SK-N-MC (cell line): Measurements from ENCODE around the gene SLC47A2.

Experiments used
- DNase-seq: peaks from one replicate; pipeline ENCODE4 v3.0.0-alpha.2; 2011; ENCODE audit warnings: low read depth, low spot score
- H3K27ac ChIP-seq: fragments of 200-600 bp; sonication (generic); 2 replicates; pipeline ENCODE4 v1.5.1; 2016; ENCODE audit warnings: mixed run types
- H3K36me3 ChIP-seq: fragments of 200-600 bp; sonication (generic); 2 replicates; pipeline ENCODE4 v1.6.1; 2017; ENCODE audit warnings: antibody characterized with exemption, low read length, mixed read lengths; ENCODE audit not compliant: insufficient read depth
- H3K4me3 ChIP-seq: fragments of 200-600 bp; sonication (generic); 2 replicates; pipeline ENCODE4 v1.5.1; 2016
- H3K9ac ChIP-seq: fragments of 200-600 bp; sonication (generic); 2 replicates; pipeline ENCODE4 v1.8.0; 2017; ENCODE audit warnings: mixed run types, mixed read lengths; ENCODE audit not compliant: insufficient read length
- H3K9me3 ChIP-seq: fragments of 200-600 bp; sonication (generic); 2 replicates; pipeline ENCODE4 v1.6.1; 2017; ENCODE audit warnings: low read depth, mild to moderate bottlenecking, antibody characterized with exemption, low read length, moderate library complexity, mixed read lengths
- EZH2 ChIP-seq: fragments of 200-600 bp; sonication (generic); IDR thresholded peaks from one replicate; pipeline ENCODE4 v1.6.1; 2017; ENCODE audit warnings: antibody characterized with exemption
- FOXP2 ChIP-seq: optimal IDR thresholded peaks from 2 replicates; pipeline ENCODE3; 2011; ENCODE audit warnings: mild to moderate bottlenecking, moderate library complexity; ENCODE audit not compliant: insufficient read depth; ENCODE audit errors: extremely low read length, control extremely low read depth
- POLR2AphosphoS5 ChIP-seq: IDR thresholded peaks from 2 replicates; pipeline ENCODE4 v1.6.1; 2012; ENCODE audit warnings: mild to moderate bottlenecking, low read depth, low read length, borderline replicate concordance

Gene SLC47A2

DNA sequence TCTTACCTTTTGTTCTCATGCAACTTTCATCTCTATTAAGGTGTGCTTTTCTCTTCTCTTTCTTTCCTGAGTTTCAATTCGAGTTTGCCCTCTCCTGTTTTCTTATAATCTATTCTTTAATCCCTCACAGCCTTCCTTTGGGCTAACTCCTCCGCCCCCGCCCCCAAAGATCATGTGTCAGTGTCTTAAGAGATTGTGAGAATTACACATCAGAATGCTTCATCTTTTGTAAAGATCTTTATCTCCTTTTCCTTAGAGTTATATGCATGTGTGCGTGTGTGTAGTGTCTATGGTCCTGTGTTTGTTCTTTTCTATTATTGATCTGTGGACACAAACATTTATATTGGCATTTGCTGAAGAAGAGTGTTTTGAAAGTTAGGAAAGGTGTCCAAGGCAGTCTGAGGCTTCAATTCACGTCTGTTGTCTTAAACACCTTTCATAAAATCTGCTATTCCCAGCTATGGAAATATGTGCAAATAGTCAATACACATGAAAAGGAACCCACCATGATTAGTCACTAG is 74.0 kb downstream of the SLC47A2 start:
- Histone ChIP-seq H3K9me3 (no peaks in the 10 kb centered on the region), H3K27ac (no peak overlapping the region)
- TF ChIP-seq FOXP2 (no peak), EZH2 (no peak), POLR2AphosphoS5 (no peak)

DNA sequence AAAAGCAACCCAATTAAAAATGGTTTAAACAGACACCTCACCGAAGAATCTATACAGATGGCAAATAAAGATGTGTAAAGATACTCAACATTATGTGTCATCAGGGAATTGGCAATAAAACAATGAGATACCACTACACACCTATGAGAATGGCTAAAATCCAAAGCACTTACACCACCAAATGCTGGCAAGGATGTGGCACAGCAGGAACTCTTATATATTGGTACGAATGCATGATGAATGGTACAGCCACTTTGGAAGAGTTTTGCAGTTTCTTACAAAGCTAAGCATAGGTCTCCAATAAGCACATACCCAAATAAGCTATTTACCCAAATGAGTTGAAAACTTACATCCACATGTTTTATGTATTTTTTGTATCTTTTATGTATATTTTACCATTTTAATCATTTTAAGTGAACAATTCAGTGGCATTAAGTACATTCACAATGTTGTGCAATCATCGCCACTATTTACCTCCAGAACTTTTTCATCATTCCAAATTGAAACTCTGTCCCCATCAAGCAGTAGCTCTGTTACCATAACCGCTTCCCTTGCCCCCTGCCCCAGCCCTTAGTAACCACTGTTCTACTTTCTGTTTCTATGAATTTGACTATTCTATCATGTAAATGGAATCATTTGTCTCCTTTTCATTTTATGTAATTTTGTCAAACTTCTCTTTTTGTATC is 74.6 kb downstream of the SLC47A2 start:
- DNase-seq, result no peak

More for the DNA sequence above, 74.0 kb downstream of the SLC47A2 start:
- H3K4me3 ChIP-seq, result no peak overlapping the region
- H3K9ac ChIP-seq, result no peak overlapping the region
- H3K36me3 ChIP-seq, result no peaks in the 10 kb centered on the region
- DNase-seq, result no peak

DNA sequence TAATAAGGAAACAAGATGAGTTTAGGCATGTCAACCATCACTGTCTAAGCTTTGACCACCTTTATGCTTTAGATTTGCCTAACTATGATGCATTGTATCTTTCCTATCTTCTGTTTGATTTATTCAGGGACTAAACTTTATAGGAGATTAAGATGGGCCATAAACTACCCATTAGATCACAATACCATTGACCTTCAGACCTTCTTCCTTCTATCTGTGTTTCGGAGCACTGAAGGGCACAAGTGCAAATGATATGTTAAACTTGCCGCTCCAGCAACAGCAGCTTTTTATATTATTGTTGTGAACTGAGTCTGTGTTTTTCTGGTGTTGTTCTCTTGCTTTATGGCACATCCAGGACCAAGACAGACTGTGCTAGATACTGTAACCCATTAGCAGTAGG is 84.5 kb downstream of the SLC47A2 start:
- no peak overlapping the region for H3K27ac ChIP-seq
- no peak overlapping the region for H3K9ac ChIP-seq
- DNase-seq, result no peak
- H3K36me3 ChIP-seq, result no peaks in the 10 kb centered on the region
- H3K9me3 ChIP-seq, result no peaks in the 10 kb centered on the region
- TF ChIP-seq FOXP2 (no peak), EZH2 (no peak)
- H3K4me3 ChIP-seq, result no peak overlapping the region

More for the DNA sequence above, 74.6 kb downstream of the SLC47A2 start:
- no peak overlapping the region for H3K9ac ChIP-seq
- H3K4me3 ChIP-seq, result no peak overlapping the region
- no peak overlapping the region for H3K27ac ChIP-seq
- no peak for TF ChIP-seq FOXP2
- TF ChIP-seq POLR2AphosphoS5, result no peak
- TF ChIP-seq EZH2, result no peak
- H3K9me3 ChIP-seq, result no peaks in the 10 kb centered on the region
- H3K36me3 ChIP-seq, result no peaks in the 10 kb centered on the region

DNA sequence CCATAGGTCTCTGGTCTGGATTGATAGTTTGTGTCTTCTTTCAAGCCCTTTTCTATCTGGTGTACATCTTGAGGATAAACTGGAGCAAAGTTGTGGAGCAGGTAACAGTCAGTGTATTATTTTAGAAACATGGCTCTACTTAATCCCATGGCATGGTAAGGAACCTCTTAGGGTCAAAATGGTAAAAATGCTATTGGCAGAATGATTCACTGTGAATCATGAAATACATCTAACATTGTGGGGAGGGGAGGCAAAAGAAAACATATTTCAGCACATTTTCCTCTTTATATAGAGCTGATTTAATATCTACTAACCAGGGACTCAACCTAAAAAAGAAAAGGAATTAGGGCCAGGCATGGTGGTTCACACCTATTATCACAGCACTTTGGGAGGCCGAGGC is 85.7 kb downstream of the SLC47A2 start:
- no peak overlapping the region for H3K27ac ChIP-seq
- no peak overlapping the region for H3K4me3 ChIP-seq
- DNase-seq, result no peak
- H3K36me3 ChIP-seq, result no peaks in the 10 kb centered on the region
- no peak overlapping the region for H3K9ac ChIP-seq
- no peak for TF ChIP-seq POLR2AphosphoS5
- TF ChIP-seq EZH2, result no peak
- no peak for TF ChIP-seq FOXP2
- no peaks in the 10 kb centered on the region for H3K9me3 ChIP-seq

DNA sequence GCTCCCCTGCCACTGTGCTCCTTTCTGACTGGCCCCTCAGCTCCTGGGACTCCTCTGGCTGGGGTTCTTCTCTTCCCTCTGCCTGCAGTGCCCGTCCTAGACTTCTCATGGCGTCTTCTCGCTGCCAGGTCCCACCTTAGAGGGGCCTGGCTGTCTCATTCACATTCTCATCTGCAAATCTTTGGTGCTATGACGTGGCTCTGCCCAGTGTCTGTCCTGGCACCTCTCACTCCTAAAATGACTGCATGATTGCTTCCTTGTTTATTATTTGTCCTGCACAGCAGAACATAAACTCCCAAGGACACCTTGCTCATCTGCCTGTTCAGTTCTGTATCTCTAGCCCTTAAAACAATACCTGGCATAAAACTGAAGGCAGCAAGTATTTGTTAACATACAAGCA is 86.3 kb downstream of the SLC47A2 start:
- Histone ChIP-seq H3K9me3 (no peaks in the 10 kb centered on the region), H3K4me3 (no peak overlapping the region), H3K9ac (no peak overlapping the region), H3K36me3 (no peaks in the 10 kb centered on the region), H3K27ac (no peak overlapping the region)
- no peak for DNase-seq
- TF ChIP-seq POLR2AphosphoS5 (no peak), EZH2 (no peak), FOXP2 (no peak)

DNA sequence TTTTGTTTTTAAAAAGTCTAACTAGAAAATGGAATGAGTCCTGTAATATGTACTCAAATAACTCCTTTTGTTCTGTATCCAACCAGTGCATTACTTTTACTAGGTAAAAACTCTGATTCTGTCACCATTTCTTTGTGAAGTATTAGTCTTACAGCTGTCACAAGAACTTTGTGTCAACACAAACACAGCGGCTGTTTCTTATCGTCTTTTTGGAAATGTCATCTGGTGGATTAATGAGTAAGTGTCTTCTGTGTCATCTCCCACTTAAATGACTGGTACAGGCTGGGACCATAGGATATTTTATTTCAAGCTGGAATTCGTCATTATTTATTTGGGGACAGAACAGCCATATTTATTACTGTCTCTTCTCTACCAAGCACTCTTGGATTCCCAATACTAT is 86.9 kb downstream of the SLC47A2 start:
- DNase-seq, result no peak
- TF ChIP-seq POLR2AphosphoS5 (no peak), EZH2 (no peak), FOXP2 (no peak)
- H3K9ac ChIP-seq, result no peak overlapping the region
- H3K27ac ChIP-seq, result no peak overlapping the region
- no peaks in the 10 kb centered on the region for H3K36me3 ChIP-seq
- no peaks in the 10 kb centered on the region for H3K9me3 ChIP-seq
- H3K4me3 ChIP-seq, result no peak overlapping the region
